BJ (cell line): ENCODE measurements around the gene TRMO. TPM values are rescaled to one million over a fixed set of nuclear protein-coding genes. Genes with fewer than 3 reads are reported as not detected.

Experiments used
- CTCF ChIA-PET: fragments of 350-600 bp; formaldehyde crosslinking; extraction: SDS; loops from one replicate; lab custom pipeline; 2021; ENCODE audit warnings: antibody characterized with exemption, inconsistent platforms; lab: Yijun Ruan, JAX
- POLR2A ChIA-PET: fragments of 300-600 bp; sonication (Branson Sonifier 250); formaldehyde crosslinking; extraction: SDS; loops from one replicate; lab custom pipeline; 2021; ENCODE audit warnings: antibody characterized with exemption; lab: Charles Lee
- DNase-seq: peaks from one replicate; pipeline ENCODE4 v3.0.0-alpha.2; 2011; ENCODE audit warnings: low read depth
- H3K27me3 ChIP-seq: 2 replicates; pipeline ENCODE4 v1.6.0; 2011; ENCODE audit warnings: low read length; ENCODE audit not compliant: control insufficient read depth, insufficient read depth
- H3K36me3 ChIP-seq: 2 replicates; pipeline ENCODE4 v1.5.1; 2011; ENCODE audit warnings: low read length; ENCODE audit not compliant: control insufficient read depth, insufficient read depth
- H3K4me3 ChIP-seq: 2 replicates; pipeline ENCODE4 v1.5.1; 2011; ENCODE audit warnings: low read depth, mild to moderate bottlenecking, control low read depth, low read length
- CTCF ChIP-seq: IDR thresholded peaks from 2 replicates; pipeline ENCODE4 v1.5.1; 2011; ENCODE audit warnings: low read depth, mild to moderate bottlenecking, control low read depth, inconsistent platforms, low read length, moderate library complexity; ENCODE audit not compliant: insufficient read depth
- polyA plus RNA-seq: library from polyadenylated mRNA; depleted of rRNA; stranded (reverse); fragments of >200 nt; gene quantifications from 2 replicates; pipeline ENCODE4 v1.2.3, GENCODE V29; 2011

TRMO gene
- polyA plus RNA-seq, 1 experiment = 11.2 TPM

- DNase-seq = no peak
- peak; percentile 63 for TF ChIP-seq CTCF
- Histone ChIP-seq H3K36me3 (no peaks in the 10 kb centered on the region), H3K27me3 (no peaks in the 10 kb centered on the region), H3K4me3 (no peak overlapping the region)
- ChIA-PET CTCF (interaction anchor here (0.6 to 5.5 kb wide), 11 partner anchors 10 to 1719 kb away, joined by 3 to 68 read pairs (median 4); no protein-coding TSS in a partner anchor), POLR2A (interaction anchor here (0.6 kb wide), 1 partner anchor 87 kb away, joined by 3 read pairs; no protein-coding TSS in a partner anchor)
These were observed 32.1 kb downstream of the TRMO start for GRCh38 chr9:97889941-97890887.

GRCh38 chr9:97880336-97880735 lies 42.0 kb downstream of the TRMO start:
- H3K27me3 ChIP-seq = no peaks in the 10 kb centered on the region

GRCh38 chr9:97876061-97876460 lies 46.2 kb downstream of the TRMO start:
- no peaks in the 10 kb centered on the region for H3K36me3 ChIP-seq
- no peak for DNase-seq
- no peaks in the 10 kb centered on the region for H3K27me3 ChIP-seq
- no peak for TF ChIP-seq CTCF
- no peak overlapping the region for H3K4me3 ChIP-seq
- ChIA-PET CTCF (no interaction called here), POLR2A (no interaction called here)

More at GRCh38 chr9:97880336-97880735, 42.0 kb downstream of the TRMO start:
- H3K4me3 ChIP-seq = no peak overlapping the region
- ChIA-PET CTCF (interaction anchor here (1.1 to 2.8 kb wide), 2 partner anchors 10 to 21 kb away, joined by 3 to 14 read pairs; no protein-coding TSS in a partner anchor), POLR2A (no interaction called here)
- no peak for TF ChIP-seq CTCF
- no peak for DNase-seq
- no peaks in the 10 kb centered on the region for H3K36me3 ChIP-seq

- TF ChIP-seq CTCF = no peak
- Histone ChIP-seq H3K36me3 (no peaks in the 10 kb centered on the region), H3K27me3 (0 out of 2 replicates have a peak, but pooled peaks cover 3% of the 10 kb centered on the region), H3K4me3 (no peak overlapping the region)
- no peak for DNase-seq
- ChIA-PET POLR2A (no interaction called here), CTCF (interaction anchor here (2.4 kb wide), 1 partner anchor 15 kb away, joined by 7 read pairs; no protein-coding TSS in a partner anchor)
These were observed 47.2 kb downstream of the TRMO start for GRCh38 chr9:97875111-97875510.

- H3K4me3 ChIP-seq = no peak overlapping the region
- ChIA-PET CTCF (interaction anchor here (2.4 kb wide), 1 partner anchor 15 kb away, joined by 7 read pairs; no protein-coding TSS in a partner anchor), POLR2A (no interaction called here)
- H3K27me3 ChIP-seq = 0 out of 2 replicates have a peak, but pooled peaks cover 3% of the 10 kb centered on the region
- H3K36me3 ChIP-seq = no peaks in the 10 kb centered on the region
- DNase-seq = no peak
- TF ChIP-seq CTCF = no peak
These were observed 47.7 kb downstream of the TRMO start for GRCh38 chr9:97874624-97875023.
